Suprapubic skin (tissue), 4 donors: ENCODE measurements around the gene MC4R. TPM values are rescaled to one million over a fixed set of nuclear protein-coding genes. Genes with fewer than 3 reads are reported as not detected.

Experiments
- DNase-seq, 2 donors: peaks; one replicate each; pipeline ENCODE4 v3.0.0-alpha.2; 2019; ENCODE audit warnings: low spot score in 2 of 2
- H3K27ac ChIP-seq: fragments of 200-600 bp; sonication (generic); one replicate; pipeline ENCODE4 v1.5.1; 2019
- H3K27me3 ChIP-seq: fragments of 200-600 bp; sonication (generic); one replicate; pipeline ENCODE4 v1.5.1; 2019
- H3K36me3 ChIP-seq: fragments of 200-600 bp; sonication (generic); one replicate; pipeline ENCODE4 v1.5.1; 2019
- H3K4me1 ChIP-seq: fragments of 200-600 bp; sonication (generic); one replicate; pipeline ENCODE4 v1.5.1; 2019
- H3K4me3 ChIP-seq: fragments of 200-600 bp; sonication (generic); one replicate; pipeline ENCODE4 v1.5.1; 2019; ENCODE audit warnings: mild to moderate bottlenecking
- H3K9me3 ChIP-seq: fragments of 200-600 bp; sonication (generic); one replicate; pipeline ENCODE4 v1.5.1; 2019
- CTCF ChIP-seq, 2 donors: fragments of 200-600 bp in 1 of 2; fragments of 450-650 bp in 1 of 2; sonication (generic) in 1 of 2; IDR thresholded peaks; one replicate each; pipeline ENCODE4 v1.5.1; 2016 to 2019; ENCODE audit warnings: antibody characterized with exemption in 2 of 2, mild to moderate bottlenecking in 1 of 2, moderate library complexity in 1 of 2
- EP300 ChIP-seq: sonication (generic); formaldehyde crosslinking; IDR thresholded peaks from one replicate; pipeline ENCODE4 v1.6.1; 2017; ENCODE audit warnings: antibody characterized with exemption
- POLR2A ChIP-seq, 2 donors: fragments of 450-650 bp; IDR thresholded peaks; one replicate each; pipeline ENCODE4 v1.6.1; 2017; ENCODE audit warnings: antibody characterized with exemption in 2 of 2, mild to moderate bottlenecking in 2 of 2, moderate library complexity in 2 of 2
- POLR2AphosphoS5 ChIP-seq, 3 donors: sonication (generic); formaldehyde crosslinking; IDR thresholded peaks; one replicate each; pipeline ENCODE4 v1.6.1; 2017; ENCODE audit warnings: antibody characterized with exemption in 3 of 3
- WGBS: methylation state at CpG from one replicate; pipeline ENCODE4 v1.1.5; 2018; 5-methylcytosine and 5-hydroxymethylcytosine counted together
- total RNA-seq, 4 donors: library from RNA; depleted of rRNA; stranded (reverse); fragments of >200 nt; gene quantifications; one replicate each; pipeline ENCODE4 v1.1.0, GENCODE V29; 2016

Gene MC4R
- total RNA-seq, 4 donors from 2014 or later, result not detected

- no peak for DNase-seq
- WGBS, result 51% methylated on average over 1 of the region's 1 CpG
- TF ChIP-seq POLR2AphosphoS5 (IDR thresholded peaks at IDR 0.05) (no peak), POLR2A (IDR thresholded peaks at IDR 0.05) (no peak), EP300 (no peak), CTCF (IDR thresholded peaks at IDR 0.05) (no peak)
Observed at GRCh38 chr18:60389314-60389713, 16.7 kb upstream of the MC4R start.

GRCh38 chr18:60385693-60386092 lies 13.1 kb upstream of the MC4R start:
- no peaks in the 10 kb centered on the region for H3K9me3 ChIP-seq
- H3K36me3 ChIP-seq, result no peaks in the 10 kb centered on the region
- no peaks in the 10 kb centered on the region for H3K4me1 ChIP-seq
- no peak for TF ChIP-seq CTCF (IDR thresholded peaks at IDR 0.05)
- no peak for TF ChIP-seq EP300
- TF ChIP-seq POLR2AphosphoS5 (IDR thresholded peaks at IDR 0.05), result no peak
- no peak for TF ChIP-seq POLR2A (IDR thresholded peaks at IDR 0.05)
- H3K27me3 ChIP-seq, result no peaks in the 10 kb centered on the region
- H3K27ac ChIP-seq, result no peak overlapping the region
- 92% methylated on average over 5 of the region's 5 CpGs for WGBS
- H3K4me3 ChIP-seq, result no peak overlapping the region
- no peak for DNase-seq

More at GRCh38 chr18:60389314-60389713, 16.7 kb upstream of the MC4R start:
- Histone ChIP-seq H3K36me3 (no peaks in the 10 kb centered on the region), H3K4me3 (no peak overlapping the region), H3K27me3 (no peaks in the 10 kb centered on the region), H3K27ac (no peak overlapping the region), H3K9me3 (no peaks in the 10 kb centered on the region), H3K4me1 (no peaks in the 10 kb centered on the region)

DNA sequence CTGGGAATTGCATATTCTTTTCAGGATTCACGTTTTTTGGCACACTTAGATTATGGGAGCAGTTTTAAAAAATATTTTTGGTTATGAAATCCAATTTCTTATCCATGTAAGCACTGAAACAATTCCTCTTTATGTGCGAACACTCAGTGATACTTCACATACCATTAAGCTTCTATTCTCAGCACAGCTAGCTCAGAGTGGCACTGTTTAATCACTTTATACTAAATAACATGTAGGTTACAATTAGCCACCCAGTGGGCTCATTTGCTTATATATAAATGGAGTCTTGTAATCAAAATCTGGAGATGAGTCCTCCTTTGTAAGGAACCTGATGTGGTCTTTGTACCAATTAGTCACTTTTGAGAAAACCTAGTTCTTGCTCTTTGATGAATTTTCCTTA lies 11.3 kb upstream of the MC4R start:
- no peaks in the 10 kb centered on the region for H3K4me1 ChIP-seq
- DNase-seq, result no peak
- H3K36me3 ChIP-seq, result no peaks in the 10 kb centered on the region
- 79% methylated on average over 2 of the region's 2 CpGs for WGBS
- no peaks in the 10 kb centered on the region for H3K27me3 ChIP-seq
- no peak for TF ChIP-seq EP300
- TF ChIP-seq POLR2AphosphoS5 (IDR thresholded peaks at IDR 0.05), result no peak
- no peak for TF ChIP-seq POLR2A (IDR thresholded peaks at IDR 0.05)
- no peak for TF ChIP-seq CTCF (IDR thresholded peaks at IDR 0.05)
- H3K9me3 ChIP-seq, result no peaks in the 10 kb centered on the region
- no peak overlapping the region for H3K4me3 ChIP-seq
- H3K27ac ChIP-seq, result no peak overlapping the region

GRCh38 chr18:60377778-60378469 lies 5.3 kb upstream of the MC4R start:
- Histone ChIP-seq H3K4me3 (no peak overlapping the region), H3K36me3 (no peaks in the 10 kb centered on the region), H3K4me1 (peaks cover 2% of the 10 kb centered on the region), H3K9me3 (no peaks in the 10 kb centered on the region), H3K27ac (no peak overlapping the region), H3K27me3 (no peaks in the 10 kb centered on the region)
- TF ChIP-seq EP300 (no peak), CTCF (IDR thresholded peaks at IDR 0.05) (no peak), POLR2A (IDR thresholded peaks at IDR 0.05) (no peak)
- 77% methylated on average over 2 of the region's 2 CpGs for WGBS
- no peak for DNase-seq

GRCh38 chr18:60372132-60372531 lies 443 bp downstream of the MC4R start:
- no peak for DNase-seq
- no peak overlapping the region for H3K4me3 ChIP-seq
- TF ChIP-seq EP300, result no peak
- no peak for TF ChIP-seq CTCF (IDR thresholded peaks at IDR 0.05)
- TF ChIP-seq POLR2AphosphoS5 (IDR thresholded peaks at IDR 0.05), result no peak
- no peak for TF ChIP-seq POLR2A (IDR thresholded peaks at IDR 0.05)
- H3K27me3 ChIP-seq, result no peaks in the 10 kb centered on the region
- H3K36me3 ChIP-seq, result no peaks in the 10 kb centered on the region
- no peak overlapping the region for H3K27ac ChIP-seq
- 33% methylated on average over 2 of the region's 4 CpGs for WGBS
- H3K9me3 ChIP-seq, result no peaks in the 10 kb centered on the region
- peaks cover 7% of the 10 kb centered on the region for H3K4me1 ChIP-seq
